Measurements from ENCODE around the gene SLC25A5.

Gene SLC25A5

DNA sequence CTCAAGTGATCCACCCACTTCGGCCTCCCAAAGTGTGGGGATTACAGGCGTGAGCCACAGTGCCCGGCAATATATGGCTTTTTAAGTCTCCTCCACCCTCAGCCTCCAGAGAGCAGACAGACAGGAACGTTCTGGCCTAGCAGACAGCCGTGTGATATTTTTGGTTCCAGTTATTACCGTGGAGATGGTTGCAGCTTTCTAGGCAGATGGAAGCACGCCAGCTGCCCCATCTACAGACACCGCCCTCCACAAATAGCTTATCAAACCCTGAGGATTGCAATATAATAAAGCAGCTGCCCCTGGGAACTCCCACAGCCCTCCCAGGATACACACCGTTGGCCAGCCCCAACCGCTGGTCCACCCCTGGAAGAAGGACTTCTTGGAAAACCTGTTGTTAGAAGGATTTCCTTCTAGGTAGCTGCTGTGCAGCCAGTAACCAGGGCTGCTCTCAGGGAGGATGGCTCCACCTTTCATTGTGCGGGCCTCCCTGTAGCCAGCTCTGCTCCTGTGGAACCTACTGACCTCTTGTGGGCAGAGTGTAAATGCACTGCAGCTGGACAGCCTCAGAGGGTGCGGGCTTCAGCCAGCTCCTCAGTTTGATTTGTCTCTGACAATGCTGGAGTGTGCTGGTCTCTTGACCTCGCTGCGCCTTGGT, 44.0 kb downstream of the SLC25A5 start:
- DNase-seq = peak; percentile 76

- DNase-seq = peak; percentile 79
These were observed 48.0 kb downstream of the SLC25A5 start for GRCh38 chrX:119516157-119516702.

DNA sequence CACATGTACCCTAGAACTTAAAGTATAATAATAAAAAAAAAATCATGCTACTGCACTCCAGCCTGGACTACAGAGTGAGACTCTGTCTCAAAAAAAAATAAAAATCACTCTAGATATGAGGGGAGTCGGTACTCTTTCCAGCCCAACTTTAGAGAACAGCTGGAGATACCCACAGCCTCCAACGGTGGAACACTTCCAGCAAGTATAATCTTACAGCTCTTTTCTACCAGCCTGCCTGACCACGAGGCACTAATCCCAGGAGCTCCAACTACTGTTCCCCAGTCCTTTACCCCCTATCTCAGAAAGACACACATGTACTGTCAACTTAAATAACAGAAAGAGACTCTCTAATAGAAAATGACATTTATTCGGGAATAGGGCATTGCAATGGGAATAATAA, 50.1 kb downstream of the SLC25A5 start:
- DNase-seq = no peak
